ENCODE data around the gene NCKAP5.

GRCh38 chr2:133408671-133409070 is 159.6 kb downstream of the NCKAP5 start:
- TF ChIP-seq EZH2 (IDR thresholded peaks at IDR 0.05; ENCODE audit: insufficient read depth, poor library complexity, severe bottlenecking) (no peak), EZH2phosphoT487 (IDR thresholded peaks at IDR 0.05; ENCODE audit: insufficient read depth, low read depth) (no peak)

All from GM23248 (cell line).